C4-2B (cell line): ENCODE data around the gene ART3.

Experiments used
- H3K27ac ChIP-seq: fragments of 450-650 bp; 2 replicates; pipeline ENCODE4 v1.5.1; 2017
- ZFX ChIP-seq: fragments of 450-650 bp; IDR thresholded peaks from 2 replicates; pipeline ENCODE4 v1.6.1; 2017
- TF ChIP-seq, protein P1 (sequence below): fragments of 450-650 bp; conservative IDR thresholded peaks from 2 replicates; pipeline ENCODE4 v1.5.1; 2017; ENCODE audit warnings: mild to moderate bottlenecking

The ART3 gene

GRCh38 chr4:76127754-76128153 lies 53.2 kb downstream of the ART3 start:
- TF ChIP-seq, protein P1, sequence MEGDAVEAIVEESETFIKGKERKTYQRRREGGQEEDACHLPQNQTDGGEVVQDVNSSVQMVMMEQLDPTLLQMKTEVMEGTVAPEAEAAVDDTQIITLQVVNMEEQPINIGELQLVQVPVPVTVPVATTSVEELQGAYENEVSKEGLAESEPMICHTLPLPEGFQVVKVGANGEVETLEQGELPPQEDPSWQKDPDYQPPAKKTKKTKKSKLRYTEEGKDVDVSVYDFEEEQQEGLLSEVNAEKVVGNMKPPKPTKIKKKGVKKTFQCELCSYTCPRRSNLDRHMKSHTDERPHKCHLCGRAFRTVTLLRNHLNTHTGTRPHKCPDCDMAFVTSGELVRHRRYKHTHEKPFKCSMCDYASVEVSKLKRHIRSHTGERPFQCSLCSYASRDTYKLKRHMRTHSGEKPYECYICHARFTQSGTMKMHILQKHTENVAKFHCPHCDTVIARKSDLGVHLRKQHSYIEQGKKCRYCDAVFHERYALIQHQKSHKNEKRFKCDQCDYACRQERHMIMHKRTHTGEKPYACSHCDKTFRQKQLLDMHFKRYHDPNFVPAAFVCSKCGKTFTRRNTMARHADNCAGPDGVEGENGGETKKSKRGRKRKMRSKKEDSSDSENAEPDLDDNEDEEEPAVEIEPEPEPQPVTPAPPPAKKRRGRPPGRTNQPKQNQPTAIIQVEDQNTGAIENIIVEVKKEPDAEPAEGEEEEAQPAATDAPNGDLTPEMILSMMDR, result no peak
- no peak for TF ChIP-seq ZFX
- H3K27ac ChIP-seq, result no peak overlapping the region; the same call in 1 of the 2 replicates

GRCh38 chr4:76141241-76141640 lies 66.7 kb downstream of the ART3 start:
- H3K27ac ChIP-seq, result no peak overlapping the region
- TF ChIP-seq, protein P1, result no peak
- no peak for TF ChIP-seq ZFX

DNA sequence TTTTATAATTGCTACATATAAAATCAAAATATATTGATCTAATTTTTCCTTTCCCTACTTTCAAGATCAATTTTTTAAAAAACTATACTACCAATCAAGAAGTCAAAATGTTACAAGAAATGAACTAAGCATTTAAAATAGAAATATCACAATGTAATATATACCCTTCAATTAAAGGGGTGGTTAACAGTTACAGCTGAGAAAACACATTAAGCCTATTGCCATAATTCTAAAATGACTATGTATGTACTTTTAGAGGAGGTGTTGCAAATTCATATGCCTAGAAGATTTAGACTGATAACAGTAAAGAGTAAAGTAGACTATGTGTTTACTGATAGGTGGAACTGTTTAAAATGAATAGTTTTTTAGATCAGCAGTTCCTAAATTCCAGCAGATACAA lies 70.0 kb downstream of the ART3 start:
- TF ChIP-seq ZFX, result no peak
- TF ChIP-seq, protein P1, result no peak
- H3K27ac ChIP-seq, result no peak overlapping the region

- TF ChIP-seq, protein P1, result no peak
- no peak for TF ChIP-seq ZFX
- peak overlapping the region; percentile 86 for H3K27ac ChIP-seq
Observed at GRCh38 chr4:76147454-76148141, 73.1 kb downstream of the ART3 start.

GRCh38 chr4:76148142-76148865 lies 73.8 kb downstream of the ART3 start, which contains the start of gene NUP54:
TSS of gene NUP54 (minus strand) at chr4:76148397. CDS start at chr4:76148374, 23 bp downstream.
- H3K27ac ChIP-seq, result peak within 1 kb of the TSS; percentile 86
- peak; percentile 89 for TF ChIP-seq ZFX
- TF ChIP-seq, protein P1, result no peak

- TF ChIP-seq ZFX, result no peak
- TF ChIP-seq, protein P1, result no peak
- H3K27ac ChIP-seq, result no peak overlapping the region
Observed at GRCh38 chr4:76153356-76153755, 78.8 kb downstream of the ART3 start.

DNA sequence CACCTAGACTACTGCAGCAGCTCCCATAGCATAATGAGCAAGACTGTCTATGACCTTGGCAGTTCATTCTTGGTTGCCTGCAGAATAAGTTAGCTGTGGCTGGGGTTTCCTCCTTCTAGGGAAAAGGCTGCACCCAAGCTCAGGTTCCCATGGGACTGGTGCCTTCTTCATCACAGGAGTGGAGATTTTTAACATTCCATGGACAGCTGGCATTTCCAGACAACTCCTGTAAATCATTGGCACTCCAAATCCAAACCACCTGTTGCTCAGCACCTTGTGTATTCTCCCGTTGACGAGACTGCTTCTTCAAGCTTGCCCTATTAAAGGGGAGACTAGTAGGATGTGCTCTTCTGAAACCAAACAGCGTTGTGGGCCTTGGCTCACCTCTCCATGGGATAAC lies 81.5 kb downstream of the ART3 start:
- TF ChIP-seq, protein P1, result no peak
- TF ChIP-seq ZFX, result no peak

More for the DNA sequence above, 81.5 kb downstream of the ART3 start:
- no peak overlapping the region for H3K27ac ChIP-seq
